ENCODE data around the gene MTMR2.
"Not testable (repeated sequence)": the region's sequence is repeated elsewhere in the genome, so short reads cannot be mapped to it uniquely, and the experiment has no call there.

Gene MTMR2

GRCh38 chr11:95877291-95877690 is 46.6 kb downstream of the MTMR2 start:
- H3K27me3 ChIP-seq (ENCODE audit: control insufficient read depth, insufficient read depth, low read length), result no peaks in the 10 kb centered on the region
- no peak overlapping the region for H3K4me3 ChIP-seq (ENCODE audit: low read depth, low read length)
- no peak overlapping the region for H3K9ac ChIP-seq
- no peaks in the 10 kb centered on the region for H3K79me2 ChIP-seq
- no peak overlapping the region for H3K4me2 ChIP-seq (ENCODE audit: low read length)
- no peak overlapping the region for H3K27ac ChIP-seq
- no peak for TF ChIP-seq CTCF (IDR thresholded peaks at IDR 0.05)
- no peak overlapping the region for H2AFZ ChIP-seq
- no peaks in the 10 kb centered on the region for H3K4me1 ChIP-seq
- no peaks in the 10 kb centered on the region for H3K9me3 ChIP-seq (ENCODE audit: control insufficient read depth, low read length)
- no peaks in the 10 kb centered on the region for H3K36me3 ChIP-seq (ENCODE audit: control insufficient read depth, insufficient read depth, low read length)

GRCh38 chr11:95870877-95871276 is 53.0 kb downstream of the MTMR2 start:
- H3K4me1 ChIP-seq; H3K9me3 ChIP-seq (ENCODE audit: control insufficient read depth, low read length); H3K36me3 ChIP-seq (ENCODE audit: control insufficient read depth, insufficient read depth, low read length): not testable (repeated sequence)

GRCh38 chr11:95867105-95867504 is 56.8 kb downstream of the MTMR2 start:
- H3K4me1 ChIP-seq, result no peaks in the 10 kb centered on the region
- H3K4me3 ChIP-seq (ENCODE audit: low read depth, low read length), result no peak overlapping the region
- no peak overlapping the region for H3K27ac ChIP-seq
- no peaks in the 10 kb centered on the region for H3K9me3 ChIP-seq (ENCODE audit: control insufficient read depth, low read length)
- no peak overlapping the region for H3K4me2 ChIP-seq (ENCODE audit: low read length)
- H2AFZ ChIP-seq, result no peak overlapping the region
- no peak for TF ChIP-seq CTCF (IDR thresholded peaks at IDR 0.05)
- H3K79me2 ChIP-seq, result no peaks in the 10 kb centered on the region
- no peaks in the 10 kb centered on the region for H3K36me3 ChIP-seq (ENCODE audit: control insufficient read depth, insufficient read depth, low read length)
- no peaks in the 10 kb centered on the region for H3K27me3 ChIP-seq (ENCODE audit: control insufficient read depth, insufficient read depth, low read length)
- H3K9ac ChIP-seq, result no peak overlapping the region

More at GRCh38 chr11:95870877-95871276, 53.0 kb downstream of the MTMR2 start:
- not testable (repeated sequence) for H3K9ac ChIP-seq; H3K27ac ChIP-seq; H3K4me3 ChIP-seq (ENCODE audit: low read depth, low read length); H2AFZ ChIP-seq; H3K27me3 ChIP-seq (ENCODE audit: control insufficient read depth, insufficient read depth, low read length); H3K4me2 ChIP-seq (ENCODE audit: low read length); H3K79me2 ChIP-seq

GRCh38 chr11:95863486-95864140 is 60.3 kb downstream of the MTMR2 start:
- H3K27me3 ChIP-seq (ENCODE audit: control insufficient read depth, insufficient read depth, low read length), result no peaks in the 10 kb centered on the region
- no peak overlapping the region for H2AFZ ChIP-seq
- H3K36me3 ChIP-seq (ENCODE audit: control insufficient read depth, insufficient read depth, low read length), result no peaks in the 10 kb centered on the region
- no peaks in the 10 kb centered on the region for H3K4me1 ChIP-seq
- H3K27ac ChIP-seq, result no peak overlapping the region
- no peak overlapping the region for H3K9ac ChIP-seq
- no peaks in the 10 kb centered on the region for H3K9me3 ChIP-seq (ENCODE audit: control insufficient read depth, low read length)
- H3K79me2 ChIP-seq, result no peaks in the 10 kb centered on the region
- no peak overlapping the region for H3K4me2 ChIP-seq (ENCODE audit: low read length)
- no peak for TF ChIP-seq CTCF (IDR thresholded peaks at IDR 0.05)
- H3K4me3 ChIP-seq (ENCODE audit: low read depth, low read length), result no peak overlapping the region

- H3K9ac ChIP-seq; H3K4me2 ChIP-seq (ENCODE audit: low read length); H3K79me2 ChIP-seq; H3K9me3 ChIP-seq (ENCODE audit: control insufficient read depth, low read length); H3K4me1 ChIP-seq; H3K27me3 ChIP-seq (ENCODE audit: control insufficient read depth, insufficient read depth, low read length); H3K4me3 ChIP-seq (ENCODE audit: low read depth, low read length); H3K36me3 ChIP-seq (ENCODE audit: control insufficient read depth, insufficient read depth, low read length); H3K27ac ChIP-seq; H2AFZ ChIP-seq: not testable (repeated sequence)
Measured at GRCh38 chr11:95860024-95860423, 63.9 kb downstream of the MTMR2 start.

- H3K9ac ChIP-seq; H3K4me2 ChIP-seq (ENCODE audit: low read length); H3K79me2 ChIP-seq; H3K4me1 ChIP-seq; H3K4me3 ChIP-seq (ENCODE audit: low read depth, low read length); H3K27ac ChIP-seq; H2AFZ ChIP-seq; H3K9me3 ChIP-seq (ENCODE audit: control insufficient read depth, low read length); H3K36me3 ChIP-seq (ENCODE audit: control insufficient read depth, insufficient read depth, low read length); H3K27me3 ChIP-seq (ENCODE audit: control insufficient read depth, insufficient read depth, low read length): not testable (repeated sequence)
Measured at GRCh38 chr11:95854362-95854761, 69.5 kb downstream of the MTMR2 start.

Measured in parathyroid adenoma (tissue), 2 donors.